ENCODE data around the gene XXYLT1.
A peak's percentile ranks its signal among the peaks of the same experiment; 100 is the strongest.

Gene XXYLT1

GRCh38 chr3:195185583-195185982, 85.4 kb downstream of the XXYLT1 start:
- Histone ChIP-seq H3K36me3 (ENCODE audit: control insufficient read depth in 1 of 2, insufficient read depth in 2 of 2, low read length in 2 of 2) (no peaks in the 10 kb centered on the region), H3K27me3 (ENCODE audit: low read depth, low read length) (no peaks in the 10 kb centered on the region), H3K4me1 (ENCODE audit: control insufficient read depth in 1 of 2, insufficient read depth in 2 of 2, low read length in 2 of 2) (peaks cover 4 to 57% of the 10 kb centered on the region in 2 donors), H3K27ac (ENCODE audit: low read length) (peak overlapping the region; percentile 30), H3K4me3 (ENCODE audit: low read depth in 1 of 2, low read length in 2 of 2) (no peak overlapping the region), H3K9me3 (ENCODE audit: control insufficient read depth in 1 of 2, low read length in 2 of 2) (no peaks in the 10 kb centered on the region)

GRCh38 chr3:195184716-195185421, 86.1 kb downstream of the XXYLT1 start:
- Histone ChIP-seq H3K4me1 (ENCODE audit: control insufficient read depth in 1 of 2, insufficient read depth in 2 of 2, low read length in 2 of 2) (peaks cover 4 to 62% of the 10 kb centered on the region in 2 donors), H3K4me3 (ENCODE audit: low read depth in 1 of 2, low read length in 2 of 2) (no peak overlapping the region), H3K27ac (ENCODE audit: low read length) (peak overlapping the region; percentile 56), H3K36me3 (ENCODE audit: control insufficient read depth in 1 of 2, insufficient read depth in 2 of 2, low read length in 2 of 2) (no peaks in the 10 kb centered on the region), H3K27me3 (ENCODE audit: low read depth, low read length) (no peaks in the 10 kb centered on the region), H3K9me3 (ENCODE audit: control insufficient read depth in 1 of 2, low read length in 2 of 2) (no peaks in the 10 kb centered on the region)

DNA sequence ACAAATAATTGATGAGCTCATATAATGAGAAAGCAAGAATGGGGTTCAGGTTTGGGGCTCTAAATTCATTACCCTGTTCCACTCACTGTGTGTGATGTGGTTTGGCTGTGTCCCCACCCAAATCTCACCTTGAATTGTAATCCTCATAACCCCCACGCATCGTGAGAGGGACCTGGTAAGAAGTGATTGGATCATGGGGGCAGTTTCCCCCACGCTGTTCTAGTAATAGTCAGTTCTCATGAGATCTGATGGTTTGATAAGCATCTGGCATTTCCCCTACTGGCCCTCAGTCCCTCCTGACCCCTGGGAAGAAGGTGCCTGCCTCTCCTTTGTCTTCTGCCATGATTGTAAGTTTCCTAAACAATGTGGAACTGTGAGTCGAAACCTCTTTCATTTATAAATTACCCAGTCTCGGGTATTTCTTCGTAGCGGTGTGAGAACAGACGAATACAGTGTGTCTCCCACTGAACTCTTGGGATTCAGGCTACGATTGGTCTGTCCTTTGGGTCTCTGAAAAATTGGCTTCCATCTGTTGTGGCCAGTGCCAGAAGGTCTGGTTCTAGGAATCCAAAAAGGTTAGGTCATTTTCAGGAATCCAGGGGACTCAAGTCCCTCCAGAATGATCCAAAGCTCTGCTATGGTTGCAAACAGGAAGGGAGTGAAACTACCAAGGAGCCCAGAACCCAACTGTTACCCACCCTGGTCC, 87.7 kb downstream of the XXYLT1 start:
- H3K27ac ChIP-seq (ENCODE audit: low read length): peak overlapping the region; percentile 78

GRCh38 chr3:195182470-195182795, 88.5 kb downstream of the XXYLT1 start:
- peak overlapping the region; percentile 78 for H3K27ac ChIP-seq (ENCODE audit: low read length)
- H3K9me3 ChIP-seq (ENCODE audit: control insufficient read depth in 1 of 2, low read length in 2 of 2): no peaks in the 10 kb centered on the region
- H3K4me1 ChIP-seq (ENCODE audit: control insufficient read depth in 1 of 2, insufficient read depth in 2 of 2, low read length in 2 of 2): peaks cover 4 to 60% of the 10 kb centered on the region in 2 donors
- H3K4me3 ChIP-seq (ENCODE audit: low read depth in 1 of 2, low read length in 2 of 2): peak overlapping the region in 1 of 2 donors; percentile 22
- H3K27me3 ChIP-seq (ENCODE audit: low read depth, low read length): no peaks in the 10 kb centered on the region
- no peaks in the 10 kb centered on the region for H3K36me3 ChIP-seq (ENCODE audit: control insufficient read depth in 1 of 2, insufficient read depth in 2 of 2, low read length in 2 of 2)

More for the DNA sequence above, 87.7 kb downstream of the XXYLT1 start:
- H3K9me3 ChIP-seq (ENCODE audit: control insufficient read depth in 1 of 2, low read length in 2 of 2): no peaks in the 10 kb centered on the region
- H3K4me1 ChIP-seq (ENCODE audit: control insufficient read depth in 1 of 2, insufficient read depth in 2 of 2, low read length in 2 of 2): peaks cover 4 to 67% of the 10 kb centered on the region in 2 donors
- no peak overlapping the region for H3K4me3 ChIP-seq (ENCODE audit: low read depth in 1 of 2, low read length in 2 of 2)
- H3K36me3 ChIP-seq (ENCODE audit: control insufficient read depth in 1 of 2, insufficient read depth in 2 of 2, low read length in 2 of 2): no peaks in the 10 kb centered on the region
- H3K27me3 ChIP-seq (ENCODE audit: low read depth, low read length): no peaks in the 10 kb centered on the region

GRCh38 chr3:195181741-195182469, 89.1 kb downstream of the XXYLT1 start:
- peaks cover 4 to 56% of the 10 kb centered on the region in 2 donors for H3K4me1 ChIP-seq (ENCODE audit: control insufficient read depth in 1 of 2, insufficient read depth in 2 of 2, low read length in 2 of 2)
- H3K27ac ChIP-seq (ENCODE audit: low read length): no peak overlapping the region
- H3K4me3 ChIP-seq (ENCODE audit: low read depth in 1 of 2, low read length in 2 of 2): no peak overlapping the region
- H3K9me3 ChIP-seq (ENCODE audit: control insufficient read depth in 1 of 2, low read length in 2 of 2): no peaks in the 10 kb centered on the region
- no peaks in the 10 kb centered on the region for H3K36me3 ChIP-seq (ENCODE audit: control insufficient read depth in 1 of 2, insufficient read depth in 2 of 2, low read length in 2 of 2)
- H3K27me3 ChIP-seq (ENCODE audit: low read depth, low read length): no peaks in the 10 kb centered on the region

DNA sequence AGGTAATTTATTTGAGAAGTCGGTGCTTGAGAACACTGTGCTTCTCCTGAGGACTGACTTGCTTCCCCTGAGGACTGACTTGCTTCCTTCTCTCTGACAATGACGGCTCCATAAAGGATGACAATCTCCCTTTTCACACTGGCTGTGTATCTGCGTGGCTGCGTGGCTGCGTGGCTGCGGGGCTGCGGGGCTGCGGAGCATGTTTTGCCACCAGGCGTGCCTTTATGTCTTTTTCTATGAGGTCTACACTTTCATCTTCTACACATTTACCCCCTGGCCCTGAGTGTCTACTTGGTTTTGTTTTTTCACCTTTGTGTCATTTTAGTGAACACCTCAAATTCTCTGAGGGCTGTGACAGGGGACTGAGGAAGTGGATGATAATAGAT, 89.9 kb downstream of the XXYLT1 start:
- Histone ChIP-seq H3K4me1 (ENCODE audit: control insufficient read depth in 1 of 2, insufficient read depth in 2 of 2, low read length in 2 of 2) (peaks cover 4 to 49% of the 10 kb centered on the region in 2 donors), H3K9me3 (ENCODE audit: control insufficient read depth in 1 of 2, low read length in 2 of 2) (no peaks in the 10 kb centered on the region), H3K27me3 (ENCODE audit: low read depth, low read length) (no peaks in the 10 kb centered on the region), H3K4me3 (ENCODE audit: low read depth in 1 of 2, low read length in 2 of 2) (no peak overlapping the region), H3K36me3 (ENCODE audit: control insufficient read depth in 1 of 2, insufficient read depth in 2 of 2, low read length in 2 of 2) (no peaks in the 10 kb centered on the region), H3K27ac (ENCODE audit: low read length) (no peak overlapping the region)

DNA sequence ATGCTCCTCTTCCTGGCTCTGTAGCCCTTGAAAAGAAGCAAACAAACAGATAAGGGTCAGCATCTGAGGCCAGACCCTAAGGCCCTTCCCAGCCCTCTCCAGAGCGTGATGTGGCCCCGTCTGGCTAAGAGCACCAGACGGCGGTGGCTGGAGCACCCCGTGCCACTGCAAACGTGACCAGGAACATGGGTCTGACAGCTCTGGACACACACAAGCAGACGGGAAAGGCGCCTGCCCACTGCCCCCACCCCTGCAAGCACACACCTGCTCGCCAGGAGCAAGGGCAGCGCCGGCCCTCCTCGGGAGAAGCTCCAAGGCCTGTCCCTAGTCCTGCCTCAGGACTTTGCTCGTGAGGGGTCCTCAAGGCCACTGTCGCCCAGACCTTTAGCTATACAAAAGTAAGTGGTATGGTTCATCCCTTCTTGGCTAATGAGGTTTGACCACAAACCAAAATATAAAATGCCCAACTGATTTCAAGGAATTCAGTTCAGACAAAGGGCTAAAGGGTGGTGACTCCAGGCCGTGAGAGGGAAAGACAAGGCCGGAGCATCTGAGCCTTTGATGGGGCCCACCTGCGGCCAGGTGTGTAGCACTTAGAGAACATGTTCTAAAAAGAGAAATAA, 90.4 kb downstream of the XXYLT1 start:
- peaks cover 4 to 44% of the 10 kb centered on the region in 2 donors for H3K4me1 ChIP-seq (ENCODE audit: control insufficient read depth in 1 of 2, insufficient read depth in 2 of 2, low read length in 2 of 2)

DNA sequence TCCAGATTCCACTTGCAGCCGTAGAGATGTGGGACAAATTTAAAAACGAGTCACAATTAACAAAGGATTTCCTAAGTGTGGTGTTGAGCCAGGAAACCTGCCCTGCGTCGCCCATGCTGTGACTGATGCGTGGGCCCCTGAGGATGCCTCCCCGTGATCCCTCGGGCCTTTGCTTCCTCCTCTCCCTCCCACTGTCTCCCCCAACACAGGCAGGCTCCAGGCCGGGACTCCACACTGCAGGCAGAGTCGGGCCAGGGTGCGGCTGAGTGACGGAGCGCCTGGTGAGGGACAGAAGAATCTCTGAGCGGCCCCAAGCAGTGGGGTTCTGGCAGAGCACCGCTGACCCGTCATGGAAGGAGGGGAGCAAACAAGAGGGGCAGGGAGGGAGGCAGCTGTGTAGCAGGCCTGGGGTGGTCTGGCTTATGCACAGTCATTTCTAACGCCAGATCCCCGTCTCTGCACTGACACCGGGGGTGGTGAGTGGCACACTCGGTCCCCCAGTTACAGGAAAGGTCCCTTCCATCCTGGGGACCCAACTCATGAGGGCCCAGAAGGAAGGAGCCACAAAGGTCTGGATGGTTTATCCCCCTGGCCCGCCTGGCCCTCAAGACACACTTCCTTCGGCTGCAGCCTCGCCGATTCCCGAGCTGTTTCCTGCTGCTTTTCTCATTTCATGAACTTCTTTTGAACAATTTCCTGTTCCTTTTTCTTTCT, 91.0 kb downstream of the XXYLT1 start:
- H3K27me3 ChIP-seq (ENCODE audit: low read depth, low read length): no peaks in the 10 kb centered on the region
- no peaks in the 10 kb centered on the region for H3K36me3 ChIP-seq (ENCODE audit: control insufficient read depth in 1 of 2, insufficient read depth in 2 of 2, low read length in 2 of 2)
- H3K9me3 ChIP-seq (ENCODE audit: control insufficient read depth in 1 of 2, low read length in 2 of 2): no peaks in the 10 kb centered on the region
- peak overlapping the region; percentile 6 for H3K27ac ChIP-seq (ENCODE audit: low read length)
- H3K4me3 ChIP-seq (ENCODE audit: low read depth in 1 of 2, low read length in 2 of 2): no peak overlapping the region
- H3K4me1 ChIP-seq (ENCODE audit: control insufficient read depth in 1 of 2, insufficient read depth in 2 of 2, low read length in 2 of 2): peaks cover 4 to 41% of the 10 kb centered on the region in 2 donors

More for the DNA sequence above, 90.4 kb downstream of the XXYLT1 start:
- no peaks in the 10 kb centered on the region for H3K27me3 ChIP-seq (ENCODE audit: low read depth, low read length)
- H3K36me3 ChIP-seq (ENCODE audit: control insufficient read depth in 1 of 2, insufficient read depth in 2 of 2, low read length in 2 of 2): no peaks in the 10 kb centered on the region
- H3K9me3 ChIP-seq (ENCODE audit: control insufficient read depth in 1 of 2, low read length in 2 of 2): no peaks in the 10 kb centered on the region
- no peak overlapping the region for H3K27ac ChIP-seq (ENCODE audit: low read length)
- H3K4me3 ChIP-seq (ENCODE audit: low read depth in 1 of 2, low read length in 2 of 2): no peak overlapping the region

DNA sequence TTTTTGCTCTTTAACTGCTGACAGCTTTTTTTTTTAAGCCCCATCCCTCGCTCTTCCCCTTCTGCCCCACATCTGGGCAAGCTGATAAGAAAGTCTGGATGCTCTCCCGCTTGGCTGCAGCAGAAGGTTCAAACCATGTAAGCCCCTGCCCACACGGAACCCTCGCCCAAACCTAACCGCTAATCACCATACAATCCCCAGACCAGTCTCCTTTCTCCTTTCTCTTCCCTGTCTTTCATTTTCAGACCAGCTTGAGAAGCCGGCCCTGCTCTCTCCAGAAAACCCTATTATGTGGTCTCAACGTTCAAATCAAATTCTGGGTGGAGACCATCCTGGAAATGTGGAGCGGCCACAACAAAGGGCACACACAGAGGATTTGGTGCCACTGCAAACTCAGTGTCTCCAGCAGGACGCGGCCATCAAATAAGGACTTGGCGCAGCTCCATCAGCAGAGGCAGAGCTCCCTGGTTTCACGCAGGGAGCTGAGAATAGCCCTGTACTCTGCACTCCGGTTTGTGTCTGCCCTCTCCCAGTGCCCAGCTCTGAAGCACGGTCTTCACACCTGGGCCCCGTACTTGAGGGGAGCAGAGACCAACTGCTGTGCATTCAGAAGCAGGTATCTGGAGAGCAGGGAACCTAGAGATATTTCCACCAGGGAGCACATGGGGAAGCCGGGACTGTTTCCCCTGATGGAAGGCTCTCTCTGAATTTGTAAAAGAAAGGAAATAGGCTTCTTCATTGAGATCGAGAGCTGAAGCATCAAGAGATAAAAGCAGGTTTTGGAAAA, 92.6 kb downstream of the XXYLT1 start:
- no peak overlapping the region for H3K4me3 ChIP-seq (ENCODE audit: low read depth in 1 of 2, low read length in 2 of 2)
- H3K27ac ChIP-seq (ENCODE audit: low read length): no peak overlapping the region
- H3K9me3 ChIP-seq (ENCODE audit: control insufficient read depth in 1 of 2, low read length in 2 of 2): no peaks in the 10 kb centered on the region
- H3K27me3 ChIP-seq (ENCODE audit: low read depth, low read length): no peaks in the 10 kb centered on the region
- peaks cover 4 to 28% of the 10 kb centered on the region in 2 donors for H3K4me1 ChIP-seq (ENCODE audit: control insufficient read depth in 1 of 2, insufficient read depth in 2 of 2, low read length in 2 of 2)
- H3K36me3 ChIP-seq (ENCODE audit: control insufficient read depth in 1 of 2, insufficient read depth in 2 of 2, low read length in 2 of 2): no peaks in the 10 kb centered on the region

- H3K36me3 ChIP-seq (ENCODE audit: control insufficient read depth in 1 of 2, insufficient read depth in 2 of 2, low read length in 2 of 2): no peaks in the 10 kb centered on the region
- no peaks in the 10 kb centered on the region for H3K27me3 ChIP-seq (ENCODE audit: low read depth, low read length)
- peaks cover 3 to 30% of the 10 kb centered on the region in 2 donors for H3K4me1 ChIP-seq (ENCODE audit: control insufficient read depth in 1 of 2, insufficient read depth in 2 of 2, low read length in 2 of 2)
- H3K9me3 ChIP-seq (ENCODE audit: control insufficient read depth in 1 of 2, low read length in 2 of 2): no peaks in the 10 kb centered on the region
- no peak overlapping the region for H3K4me3 ChIP-seq (ENCODE audit: low read depth in 1 of 2, low read length in 2 of 2)
- no peak overlapping the region for H3K27ac ChIP-seq (ENCODE audit: low read length)
Observed at GRCh38 chr3:195177422-195178123, 93.4 kb downstream of the XXYLT1 start.

Measured in muscle layer of duodenum (tissue), 2 donors.